ENCODE data around the gene MAML3.

Gene MAML3

GRCh38 chr4:139893801-139894200, 260.2 kb downstream of the MAML3 start:
- Histone ChIP-seq H3K36me3 (no peaks in the 10 kb centered on the region), H3K27me3 (no peaks in the 10 kb centered on the region), H3K4me1 (ENCODE audit: control insufficient read depth in 1 of 2, insufficient read depth in 1 of 2, low read depth in 1 of 2, low read length in 1 of 2) (peaks cover 20 to 24% of the 10 kb centered on the region in 2 experiments), H3K27ac (no peak overlapping the region), H3K4me3 (ENCODE audit: low read depth in 1 of 2, low read length in 1 of 2) (no peak overlapping the region), H3K9me3 (no peaks in the 10 kb centered on the region)
- no peak for TF ChIP-seq CTCF (IDR thresholded peaks at IDR 0.05)

- no peaks in the 10 kb centered on the region for H3K36me3 ChIP-seq
- peaks cover 20 to 26% of the 10 kb centered on the region in 2 experiments for H3K4me1 ChIP-seq (ENCODE audit: control insufficient read depth in 1 of 2, insufficient read depth in 1 of 2, low read depth in 1 of 2, low read length in 1 of 2)
- no peak overlapping the region for H3K4me3 ChIP-seq (ENCODE audit: low read depth in 1 of 2, low read length in 1 of 2)
- no peaks in the 10 kb centered on the region for H3K9me3 ChIP-seq
- no peak for TF ChIP-seq CTCF (IDR thresholded peaks at IDR 0.05)
- H3K27me3 ChIP-seq, result no peaks in the 10 kb centered on the region
- no peak overlapping the region for H3K27ac ChIP-seq
Observed at GRCh38 chr4:139892973-139893736, 260.8 kb downstream of the MAML3 start.

GRCh38 chr4:139890816-139891215, 263.2 kb downstream of the MAML3 start:
- Histone ChIP-seq H3K27ac (peak overlapping the region; percentile 59), H3K36me3 (no peaks in the 10 kb centered on the region), H3K27me3 (no peaks in the 10 kb centered on the region), H3K9me3 (no peaks in the 10 kb centered on the region), H3K4me1 (ENCODE audit: control insufficient read depth in 1 of 2, insufficient read depth in 1 of 2, low read depth in 1 of 2, low read length in 1 of 2) (peaks cover 27 to 42% of the 10 kb centered on the region in 2 experiments), H3K4me3 (ENCODE audit: low read depth in 1 of 2, low read length in 1 of 2) (no peak overlapping the region)
- no peak for TF ChIP-seq CTCF (IDR thresholded peaks at IDR 0.05)

- no peak overlapping the region for H3K4me3 ChIP-seq (ENCODE audit: low read depth in 1 of 2, low read length in 1 of 2)
- H3K36me3 ChIP-seq, result no peaks in the 10 kb centered on the region
- TF ChIP-seq CTCF (IDR thresholded peaks at IDR 0.05), result no peak
- H3K27me3 ChIP-seq, result no peaks in the 10 kb centered on the region
- peak overlapping the region; percentile 59 for H3K27ac ChIP-seq
- peaks cover 27 to 42% of the 10 kb centered on the region in 2 experiments for H3K4me1 ChIP-seq (ENCODE audit: control insufficient read depth in 1 of 2, insufficient read depth in 1 of 2, low read depth in 1 of 2, low read length in 1 of 2)
- H3K9me3 ChIP-seq, result no peaks in the 10 kb centered on the region
Observed at GRCh38 chr4:139889901-139890300, 264.1 kb downstream of the MAML3 start.

- no peak overlapping the region for H3K4me3 ChIP-seq (ENCODE audit: low read depth in 1 of 2, low read length in 1 of 2)
- H3K4me1 ChIP-seq (ENCODE audit: control insufficient read depth in 1 of 2, insufficient read depth in 1 of 2, low read depth in 1 of 2, low read length in 1 of 2), result peaks cover 27 to 44% of the 10 kb centered on the region in 2 experiments
- no peak overlapping the region for H3K27ac ChIP-seq
- H3K9me3 ChIP-seq, result no peaks in the 10 kb centered on the region
- no peak for TF ChIP-seq CTCF (IDR thresholded peaks at IDR 0.05)
- H3K27me3 ChIP-seq, result no peaks in the 10 kb centered on the region
- H3K36me3 ChIP-seq, result no peaks in the 10 kb centered on the region
Observed at GRCh38 chr4:139889264-139889663, 264.7 kb downstream of the MAML3 start.
